Right ventricle myocardium superior (tissue), 1 donor: Measurements from ENCODE around the gene KATNAL2. TPM values are rescaled to one million over a fixed set of nuclear protein-coding genes. Genes with fewer than 3 reads are reported as not detected.

Source experiments
- ATAC-seq: fragments of 200-7000 bp; cut with Tn5 transposase; one replicate; pipeline ENCODE4 v1.9.1; 2020; ENCODE audit warnings: mild to moderate bottlenecking; ENCODE audit not compliant: poor library complexity
- DNase-seq: peaks from one replicate; pipeline ENCODE4 v3.0.0-alpha.2; 2020
- intact Hi-C: fragments of 100-400 bp; cut with DNase I; formaldehyde crosslinking; loops from one replicate; pipeline ENCODE4 v1.11.2; 2022
- total RNA-seq: library from RNA; stranded (reverse); fragmentation: NEBNext Ultra II Directional; extraction: Animal tissue kit (Norgen Biotek cat#: 25700); gene quantifications from one replicate; pipeline ENCODE4 v1.2.1, GENCODE V29; 2021
- donor health status: DM: no; HTN: yes; CAD: no; lungs with severe emphysema.

KATNAL2 gene
- total RNA-seq, 1 donor from 2014 or later = 3.0 TPM

DNA sequence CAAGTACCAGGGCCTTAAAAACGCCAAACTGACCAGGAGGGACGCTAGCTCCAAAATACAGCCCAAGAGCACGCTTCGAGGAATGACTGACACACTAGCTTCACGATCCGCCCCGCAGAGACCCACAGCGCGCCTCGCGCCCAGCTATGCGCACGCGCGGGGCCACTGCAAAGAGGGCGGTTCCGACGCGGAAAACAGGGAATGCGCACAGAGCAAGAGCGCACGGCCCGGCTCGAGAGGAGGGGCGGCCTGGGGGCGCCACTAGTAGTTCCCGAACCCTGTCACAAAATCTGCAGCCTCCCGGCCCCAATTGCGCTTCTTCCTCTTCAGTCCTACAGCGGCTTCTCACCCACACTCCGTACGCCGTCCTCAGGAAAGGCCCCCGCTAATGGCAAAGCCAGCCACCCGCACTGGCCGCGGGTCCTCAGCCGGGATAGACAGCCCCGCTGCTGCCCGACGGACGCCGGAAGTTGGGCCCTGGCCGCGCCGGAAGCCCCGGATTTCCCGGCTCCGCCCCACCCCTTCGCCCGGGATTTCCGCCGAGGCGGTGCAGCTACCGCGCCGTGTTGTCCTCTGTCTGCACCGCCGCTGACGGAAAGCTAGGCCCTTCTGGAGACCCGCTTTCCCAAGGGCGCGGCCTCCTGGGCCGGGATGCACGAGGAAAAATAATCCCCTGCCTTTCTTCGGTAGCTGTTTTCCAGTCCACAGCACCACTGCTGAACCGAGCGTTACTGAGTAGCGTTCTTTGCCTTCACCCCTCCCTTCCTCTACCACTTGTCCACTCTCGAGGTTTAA is 232.8 kb downstream of the KATNAL2 start, which contains the start of gene HDHD2:
TSS of gene HDHD2 (minus strand) at position 472 of the 795 bp plus-strand sequence. CDS start 14,061 bp downstream, outside the sequence.
- ATAC-seq (peak; percentile 98), DNase-seq (peak; percentile 92)
- intact Hi-C loops = no loop called here

DNA sequence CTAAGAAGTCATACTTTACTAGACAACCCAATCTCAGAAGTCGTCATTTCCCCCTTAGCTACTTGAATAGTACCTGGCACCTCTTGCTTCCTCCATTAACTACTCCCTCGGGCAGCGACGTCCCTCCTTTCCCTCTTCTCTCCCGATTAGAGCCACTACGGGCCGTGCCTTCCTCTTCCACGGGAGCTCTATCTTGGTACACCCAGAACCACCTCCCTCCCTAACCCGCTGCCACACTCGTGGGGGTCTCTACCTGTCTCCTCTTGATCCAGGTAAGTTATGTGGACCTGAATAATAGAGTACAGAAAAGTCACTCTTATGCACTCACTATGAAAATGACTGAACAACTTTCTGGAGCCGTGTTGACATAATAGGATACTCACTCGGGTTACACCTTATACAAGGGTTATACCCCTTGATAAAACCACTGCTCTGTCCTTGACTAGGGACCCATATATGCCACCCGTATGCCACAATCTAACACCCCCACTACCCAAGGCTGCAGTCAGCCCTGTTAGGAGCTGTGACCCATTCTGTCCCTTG is 233.5 kb downstream of the KATNAL2 start:
- ATAC-seq (peak; percentile 36), DNase-seq (no peak)
- intact Hi-C loops = no loop called here

DNA sequence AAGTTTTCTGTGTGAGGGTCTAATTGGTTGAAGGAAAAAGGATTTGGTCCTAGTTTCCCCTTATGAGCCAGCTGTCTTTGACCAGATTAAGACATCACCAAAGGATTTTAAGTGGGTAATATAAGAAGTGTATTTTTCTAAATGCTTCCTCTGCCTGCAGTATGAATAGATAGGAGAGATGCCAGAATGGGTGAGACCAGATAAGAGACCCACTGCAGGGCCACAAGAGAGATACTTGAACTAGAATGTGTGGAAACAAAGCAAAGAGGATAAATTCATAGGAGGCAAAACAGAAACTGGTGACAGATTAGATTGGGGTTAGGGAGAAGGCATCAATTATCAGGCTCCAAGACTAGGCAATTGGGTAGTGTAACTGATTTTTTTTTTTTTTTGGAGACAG is 234.0 kb downstream of the KATNAL2 start:
- DNase-seq (no peak), ATAC-seq (no peak)
- intact Hi-C loops = no loop called here

Other genes starting within 250 kb of the KATNAL2 start
- gene ST8SIA5, start 160.5 kb upstream of the KATNAL2 start, total RNA-seq = 1.5 TPM
- gene PIAS2, start 95 bp upstream of the KATNAL2 start, total RNA-seq = 28.1 TPM
- not detected for gene ELOA2, start 118.0 kb downstream of the KATNAL2 start, total RNA-seq
- 30.7 TPM for gene HDHD2, start 232.9 kb downstream of the KATNAL2 start, total RNA-seq